Stimulated activated CD4-positive, alpha-beta T cell treated with anti-CD3 and anti-CD28 coated beads, Interleukin-1b, Interleukin-23, amount 100 ng/mL, for 48 hours (primary cell): ENCODE results near the gene CDKN2B-AS1.

Experiments
- DNase-seq: peaks from one replicate; pipeline ENCODE4 v3.0.0-alpha.2; 2020

The CDKN2B-AS1 gene

DNA sequence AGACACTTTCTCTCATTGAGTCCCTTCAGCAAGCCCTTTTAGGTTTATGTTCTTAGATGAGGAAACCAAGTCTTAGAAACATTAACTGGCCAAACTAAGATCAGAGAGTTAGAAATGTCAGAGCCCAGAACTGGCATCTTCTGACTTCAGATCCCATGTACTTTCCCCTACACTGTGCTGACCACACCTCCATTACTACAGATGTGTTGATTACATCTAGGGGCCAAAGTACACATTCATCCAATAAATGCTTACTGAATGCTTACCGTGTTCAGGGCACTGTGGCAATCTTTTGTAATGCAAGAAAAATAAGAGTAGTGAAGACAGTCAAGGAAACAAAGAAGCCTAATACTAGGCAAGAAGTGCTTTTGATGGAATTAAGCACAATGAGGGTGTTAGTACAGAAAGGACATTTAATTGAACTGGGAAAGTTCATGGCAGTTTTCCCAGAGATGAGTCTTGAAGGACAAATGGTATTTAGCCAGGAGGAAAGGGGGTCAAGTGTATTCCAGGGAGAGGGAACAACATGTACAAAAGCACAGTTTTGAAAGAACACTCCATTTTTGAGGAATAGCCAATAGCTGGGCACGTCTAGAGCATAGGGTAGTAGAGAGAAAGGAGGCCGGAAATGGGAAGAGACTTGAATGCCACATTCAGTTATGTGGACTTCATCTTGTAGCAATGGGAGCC lies 104.2 kb downstream of the CDKN2B-AS1 start:
- no peak for DNase-seq

DNA sequence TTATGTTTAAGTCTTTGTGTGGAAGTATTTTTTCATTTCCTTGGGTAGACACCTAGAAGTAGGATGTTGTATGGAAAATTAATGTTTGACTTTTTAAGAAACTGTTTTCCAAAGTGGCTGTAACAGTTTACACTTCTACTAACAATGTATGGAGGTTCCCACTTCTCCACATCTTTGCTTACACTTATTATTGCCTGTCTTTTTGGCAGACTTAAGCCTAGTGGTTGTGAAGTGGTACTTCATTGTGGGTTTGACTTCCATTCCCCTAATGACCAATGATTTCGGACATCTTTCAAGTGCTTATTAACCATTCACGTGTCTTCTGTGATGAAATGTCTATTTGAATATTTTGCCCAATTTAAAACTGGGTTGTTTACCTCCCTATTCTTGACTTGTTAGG lies 106.0 kb downstream of the CDKN2B-AS1 start:
- no peak for DNase-seq

DNA sequence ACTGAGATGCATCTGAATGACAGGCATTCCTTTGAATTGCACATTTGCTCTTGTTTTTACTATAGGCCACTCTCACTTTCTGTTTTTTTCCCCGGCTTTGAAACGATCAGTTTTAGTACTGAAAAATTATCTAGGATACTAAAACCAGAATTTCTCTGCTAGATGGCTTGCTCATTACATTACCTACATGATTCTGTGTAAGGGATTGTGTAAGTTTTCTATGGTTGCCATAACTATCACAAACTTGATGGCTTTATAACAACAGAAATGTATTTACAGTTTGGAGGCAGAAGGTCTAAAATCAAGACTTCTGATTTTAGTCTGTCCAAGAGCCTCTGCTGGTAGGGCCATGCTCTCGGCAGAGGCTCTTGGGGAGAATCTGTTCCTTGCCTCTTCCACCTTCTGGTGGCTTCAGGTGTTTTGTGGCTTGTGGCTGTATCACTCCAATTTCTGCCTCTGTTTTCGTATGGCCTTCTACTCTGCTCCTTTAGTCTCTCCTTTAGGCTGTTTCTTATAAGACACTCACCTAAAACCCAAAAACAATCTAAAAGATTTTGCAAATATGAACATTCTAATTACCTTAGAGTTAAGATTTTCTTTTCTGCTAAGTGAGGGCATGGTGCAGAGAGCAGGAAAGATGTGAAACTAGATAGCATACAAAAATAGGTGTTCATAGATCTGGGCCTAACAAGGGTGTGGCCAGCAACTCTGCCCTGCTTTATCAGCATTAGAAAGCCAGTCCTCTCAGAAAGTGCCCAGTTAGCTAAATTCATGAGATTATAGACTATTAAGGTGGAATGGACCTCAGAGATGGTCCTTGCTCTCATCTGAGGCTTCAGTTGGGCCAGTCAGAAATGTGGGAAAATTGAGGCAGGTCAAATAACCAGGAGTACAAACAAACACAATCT lies 107.8 kb downstream of the CDKN2B-AS1 start:
- DNase-seq = no peak

DNA sequence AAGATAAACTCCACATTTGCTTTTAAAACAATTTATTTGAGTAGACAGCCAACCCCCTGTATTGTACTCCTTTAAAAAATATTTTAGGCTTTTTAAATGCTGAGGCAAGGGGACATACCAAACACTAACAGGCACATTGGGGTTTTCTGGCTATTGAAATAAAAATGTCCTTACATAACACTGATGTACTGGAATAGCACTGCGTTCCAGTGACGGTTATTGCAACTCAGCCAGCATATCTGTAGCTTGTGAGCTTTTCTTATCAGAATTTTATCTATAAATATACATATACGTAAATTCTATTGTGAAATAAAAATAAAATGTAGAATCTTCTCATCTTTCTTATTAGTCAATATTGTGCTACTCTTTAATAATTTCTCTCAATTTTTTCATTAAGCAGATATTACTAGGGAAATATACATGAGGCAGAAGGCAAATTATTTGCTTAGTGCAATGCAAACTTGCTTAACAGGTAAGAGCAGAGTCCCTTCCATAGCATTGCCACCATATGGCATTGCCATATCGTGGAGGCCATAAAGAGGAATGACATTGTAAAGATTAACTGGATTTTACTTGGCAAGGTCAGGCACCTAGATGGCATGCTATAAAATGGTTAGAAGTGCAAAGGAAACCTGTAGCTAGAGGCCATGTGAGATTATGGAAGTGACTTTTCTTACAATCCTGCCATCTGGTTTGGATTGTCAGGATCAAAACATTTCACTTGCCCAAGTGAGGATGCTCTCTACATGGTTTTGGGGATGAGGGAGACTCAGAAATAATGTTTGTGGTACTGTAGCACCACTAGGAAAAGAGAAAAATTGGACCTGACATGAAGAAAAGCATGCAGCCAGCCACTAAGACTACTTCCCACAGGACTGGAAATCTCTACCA lies 109.3 kb downstream of the CDKN2B-AS1 start:
- DNase-seq = no peak

DNA sequence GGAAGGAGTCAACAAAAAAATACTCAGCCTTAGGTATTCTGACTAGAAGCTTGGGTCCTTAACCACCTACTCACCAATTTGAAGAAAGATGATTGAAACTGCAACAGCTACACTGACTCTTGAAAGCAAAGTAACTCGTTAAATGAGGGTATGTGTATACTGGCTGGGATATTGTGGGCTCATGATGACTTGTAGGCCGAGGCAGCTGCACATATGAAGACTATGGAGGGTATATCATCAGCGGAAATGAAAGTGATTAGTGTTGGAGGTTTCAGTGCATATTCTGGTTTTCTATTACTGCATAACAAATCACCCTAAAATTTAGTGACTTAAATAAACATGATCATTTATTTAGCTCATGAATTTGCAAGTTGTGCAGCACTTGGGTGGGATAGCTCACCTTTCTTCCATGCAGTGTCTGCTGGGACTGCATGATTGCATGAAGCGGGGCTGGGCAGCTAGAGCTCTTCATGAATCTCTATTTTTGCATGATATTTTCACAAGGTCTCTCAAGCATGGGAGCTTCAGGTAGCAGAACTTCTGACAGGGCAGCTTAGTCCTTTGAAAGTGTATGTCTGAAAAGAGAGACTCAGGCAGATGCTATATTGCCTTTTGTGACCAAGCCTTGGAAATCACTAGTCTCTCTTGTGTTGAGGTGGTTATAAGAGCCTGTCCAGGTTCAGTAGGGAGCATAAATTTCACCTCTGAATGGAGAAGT lies 110.6 kb downstream of the CDKN2B-AS1 start:
- peak; percentile 27 for DNase-seq

DNA sequence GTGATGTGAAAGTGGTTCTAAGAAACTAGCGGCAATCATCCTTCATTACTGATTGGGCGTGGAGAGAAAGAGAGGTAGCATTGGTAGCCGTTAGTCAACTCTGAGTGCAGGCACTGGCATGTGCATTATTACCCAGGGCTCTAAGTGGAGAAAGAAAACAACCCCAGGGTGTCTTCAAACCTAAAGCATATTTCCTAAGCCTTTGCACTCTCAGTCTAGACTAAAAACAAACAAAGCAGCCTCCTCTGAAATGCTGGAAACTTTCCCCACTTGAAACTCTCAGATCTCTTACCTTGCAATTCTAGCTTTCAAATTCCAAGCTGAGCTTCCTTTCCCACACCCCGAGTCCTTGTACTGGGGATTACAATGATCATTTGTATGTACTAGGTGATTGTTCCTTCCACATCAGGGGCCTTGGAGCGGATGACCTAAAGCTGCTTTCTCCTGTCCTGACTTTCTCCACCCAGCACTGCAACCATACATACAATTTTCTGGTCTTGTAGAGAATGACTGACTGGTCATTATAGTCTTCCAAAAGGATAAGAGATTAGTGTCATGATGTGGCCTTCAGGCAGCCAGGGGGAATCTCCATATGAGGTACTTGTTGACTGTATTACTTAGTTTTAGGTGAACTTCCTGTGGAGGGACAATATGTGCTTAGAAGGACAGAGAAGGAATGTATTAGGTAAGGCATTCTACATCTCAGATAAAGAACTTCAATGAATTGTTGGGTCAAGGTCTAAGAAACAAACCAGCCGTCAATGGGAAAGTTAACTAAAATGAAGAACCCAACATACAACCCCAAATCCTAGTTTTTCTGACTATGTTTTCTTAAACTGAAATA lies 112.8 kb downstream of the CDKN2B-AS1 start:
- no peak for DNase-seq

DNA sequence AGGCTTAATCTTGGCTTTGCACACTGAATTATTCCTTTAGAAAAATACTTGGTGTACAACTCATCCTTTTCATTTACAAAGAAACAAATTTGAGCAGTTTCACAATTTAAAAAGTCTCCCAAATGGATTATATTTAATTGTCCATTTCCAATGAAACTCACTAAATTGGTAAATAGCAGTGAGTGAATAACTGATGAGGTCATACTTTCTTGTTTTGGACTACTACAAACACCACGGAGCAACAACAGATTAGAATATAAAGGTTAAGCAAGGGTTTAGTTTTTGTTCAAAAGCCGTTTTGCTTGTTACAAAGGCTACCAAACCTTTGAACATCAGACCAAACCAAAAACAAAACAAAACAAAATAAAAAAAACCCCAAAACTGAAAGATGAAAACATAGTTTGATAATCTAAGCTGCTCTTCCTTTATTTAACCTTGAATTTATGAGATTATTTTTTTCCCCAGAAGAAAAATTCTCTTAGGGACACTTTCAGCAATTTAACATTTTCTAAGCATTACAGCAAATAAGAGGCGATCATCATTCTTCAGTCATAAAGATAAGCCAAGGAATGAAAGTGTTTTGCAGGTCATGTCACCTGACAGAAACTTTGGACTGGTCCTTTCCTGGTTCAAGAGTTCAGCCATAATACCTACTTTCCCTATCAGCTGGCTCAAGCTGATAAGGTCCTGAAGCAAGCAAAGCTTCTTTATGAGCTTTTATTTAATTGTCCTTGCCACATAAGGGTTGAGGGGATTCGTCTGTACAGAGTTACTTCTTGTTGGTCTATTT lies 114.2 kb downstream of the CDKN2B-AS1 start:
- DNase-seq = no peak

DNA sequence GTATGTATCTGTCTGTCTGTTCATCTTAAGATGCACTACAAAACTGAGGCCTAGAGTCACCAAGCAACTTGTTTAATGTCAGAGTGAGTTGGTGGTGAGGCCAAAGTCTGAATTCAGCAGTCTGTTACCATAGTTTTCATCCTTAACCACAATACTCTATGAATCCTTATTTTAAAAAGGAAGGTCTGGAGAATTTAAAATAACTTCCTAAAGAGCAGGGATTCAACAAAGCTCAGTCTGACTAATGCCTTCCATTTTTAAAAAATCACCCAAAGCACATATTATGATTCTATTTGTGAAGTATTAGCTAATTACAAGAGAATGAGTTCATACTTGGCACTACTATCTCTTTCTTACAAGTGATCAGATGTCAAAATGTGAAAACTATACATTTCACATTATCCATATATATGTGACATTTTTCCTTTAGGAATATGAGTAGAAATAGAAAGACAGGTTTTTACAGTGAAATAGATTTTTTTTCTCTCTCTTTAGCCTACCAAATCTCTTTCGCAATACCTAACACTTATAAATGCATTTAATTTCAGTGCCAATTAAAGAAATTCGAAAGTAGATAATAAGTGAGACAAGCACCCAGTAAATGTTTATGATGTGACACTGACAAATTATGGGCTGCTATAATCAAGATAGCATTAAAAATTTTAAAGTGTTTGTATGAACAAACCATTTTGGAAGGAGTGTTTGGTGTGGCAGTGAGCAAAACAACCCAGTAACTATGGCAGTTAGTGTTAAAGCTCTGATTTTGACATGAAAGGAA lies 116.8 kb downstream of the CDKN2B-AS1 start:
- no peak for DNase-seq

DNA sequence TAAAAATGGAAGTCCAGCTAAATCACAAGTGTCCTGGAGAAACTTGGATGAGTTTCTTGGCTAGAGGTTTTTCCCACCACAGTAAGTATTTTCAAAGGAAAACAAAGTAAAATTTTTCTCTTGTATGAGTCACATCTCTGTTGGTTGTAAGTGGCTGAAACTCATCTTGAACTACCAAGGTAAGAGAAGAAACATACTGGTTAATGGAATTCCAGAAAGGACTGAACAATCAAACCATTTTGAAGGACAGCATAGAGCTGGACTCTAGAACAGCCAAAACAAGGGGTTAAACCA lies 117.3 kb downstream of the CDKN2B-AS1 start:
- no peak for DNase-seq

DNA sequence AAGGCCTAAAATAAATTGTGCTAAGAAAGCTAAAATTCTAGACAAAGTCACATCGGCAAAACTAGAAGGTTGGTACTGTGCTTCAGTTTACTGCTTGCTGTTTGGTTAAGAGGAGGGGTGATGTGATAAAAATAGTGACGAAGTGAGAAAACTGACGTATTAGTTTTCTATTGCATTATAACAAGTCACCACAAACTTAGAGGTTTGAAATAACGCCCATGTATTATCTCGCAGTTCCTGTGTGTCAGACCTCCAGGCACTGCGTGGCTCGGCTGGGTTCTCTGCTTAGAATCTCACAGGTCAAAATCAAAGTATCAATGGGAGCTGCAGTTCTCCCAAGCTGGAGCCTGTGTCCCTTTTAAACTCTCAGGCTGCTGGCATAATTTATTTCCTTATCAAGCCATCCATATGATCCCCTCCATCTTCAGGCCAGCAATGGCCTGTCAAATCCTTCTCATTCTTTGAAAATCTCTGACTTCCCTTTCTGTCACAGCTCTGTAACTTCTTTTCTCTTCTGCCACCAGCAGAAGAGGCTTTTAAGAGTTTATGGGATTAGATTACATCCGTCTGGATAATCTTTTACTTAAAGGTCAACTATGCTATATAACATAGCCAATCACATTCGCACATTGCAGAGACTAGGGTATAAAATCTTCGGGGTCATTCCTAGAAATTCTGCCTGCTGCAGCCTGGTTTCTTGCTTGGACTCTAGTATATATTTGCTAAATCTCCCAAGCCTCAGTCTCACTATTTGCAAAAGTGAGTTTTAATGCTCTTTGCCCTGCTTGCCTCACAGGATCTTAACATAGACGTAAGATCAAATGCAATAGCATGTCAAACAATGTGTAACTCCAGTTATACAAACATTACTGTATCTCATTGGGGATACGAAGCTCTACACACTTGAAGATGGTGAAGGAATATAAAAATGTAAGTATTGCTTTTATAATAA lies 118.6 kb downstream of the CDKN2B-AS1 start:
- DNase-seq = no peak

DNA sequence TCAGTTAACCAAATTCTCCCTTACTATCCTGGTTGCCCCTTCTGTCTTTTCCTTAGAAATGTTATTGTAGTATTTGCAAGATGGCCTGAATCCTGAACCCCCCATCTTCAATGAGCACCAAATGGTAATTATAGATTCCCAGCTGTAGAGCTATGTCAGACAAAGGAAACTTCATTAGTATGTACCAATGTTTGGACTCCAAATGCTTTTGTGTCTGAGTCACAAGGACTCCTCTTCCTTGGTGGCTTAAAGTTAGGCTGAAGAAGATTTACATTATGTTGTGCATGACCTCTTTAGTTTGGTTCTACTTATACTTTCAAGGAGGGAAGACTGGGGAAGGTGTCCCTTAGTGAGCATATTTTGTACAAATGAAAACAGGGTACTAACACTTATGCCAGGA lies 120.4 kb downstream of the CDKN2B-AS1 start:
- DNase-seq = no peak

DNA sequence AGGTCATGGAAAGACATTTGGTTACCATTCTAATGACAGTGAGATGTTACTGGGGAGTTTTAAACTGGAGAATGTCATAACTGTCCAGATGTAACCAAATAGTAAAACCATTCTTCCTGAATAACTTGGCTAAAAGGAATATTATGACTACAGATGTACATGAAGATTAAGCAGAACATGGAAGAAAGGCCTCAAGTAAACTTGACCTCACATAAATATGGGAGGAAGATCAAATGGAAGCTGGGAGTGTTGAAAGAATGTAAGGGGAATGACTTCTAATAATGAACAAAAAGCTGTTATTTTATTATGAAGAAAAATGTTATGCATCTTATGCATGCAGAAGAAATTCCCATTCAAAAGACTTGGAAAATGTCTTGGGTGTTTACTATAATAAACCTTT lies 122.2 kb downstream of the CDKN2B-AS1 start:
- no peak for DNase-seq

DNA sequence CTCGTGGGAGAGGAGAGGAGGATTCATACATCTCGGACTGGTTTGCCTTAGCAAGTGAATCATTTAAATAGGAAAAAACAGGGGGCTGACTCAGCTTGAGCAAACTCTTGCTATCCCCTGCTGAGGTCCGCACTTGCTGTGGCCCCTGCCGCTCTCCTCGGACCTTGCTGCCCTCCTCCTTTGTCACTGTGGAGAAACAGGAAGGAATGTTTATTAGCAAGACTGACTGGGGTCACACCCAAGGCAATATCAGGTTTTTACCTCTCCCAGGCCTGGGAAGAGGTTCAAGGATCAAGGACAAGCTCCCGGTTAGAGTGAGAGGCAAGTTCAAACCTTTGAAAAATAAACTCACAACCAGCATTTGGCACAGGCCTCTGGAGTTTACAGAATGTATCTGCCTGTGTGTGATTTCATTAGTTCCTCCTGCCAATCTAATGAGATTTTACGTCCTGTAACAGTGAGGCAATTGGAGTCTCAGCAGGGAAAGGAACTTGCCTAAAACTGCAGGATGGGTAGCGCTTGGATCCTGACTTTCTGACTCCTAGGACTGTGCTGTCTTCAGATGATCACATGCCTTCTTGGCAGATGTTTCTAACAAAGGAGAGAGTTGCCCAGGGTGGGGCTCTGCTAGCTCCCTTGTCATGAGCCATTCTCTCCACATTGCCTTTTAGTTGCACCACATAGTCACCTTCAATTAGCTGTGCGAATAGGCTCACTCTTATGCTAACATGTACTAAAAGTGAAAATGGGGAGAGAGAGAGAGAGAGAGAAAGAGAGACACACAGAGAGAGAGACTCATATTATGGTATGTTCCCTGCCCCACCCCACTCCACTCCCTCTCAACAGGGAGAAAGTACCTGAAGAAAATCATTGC lies 123.2 kb downstream of the CDKN2B-AS1 start:
- DNase-seq = no peak

DNA sequence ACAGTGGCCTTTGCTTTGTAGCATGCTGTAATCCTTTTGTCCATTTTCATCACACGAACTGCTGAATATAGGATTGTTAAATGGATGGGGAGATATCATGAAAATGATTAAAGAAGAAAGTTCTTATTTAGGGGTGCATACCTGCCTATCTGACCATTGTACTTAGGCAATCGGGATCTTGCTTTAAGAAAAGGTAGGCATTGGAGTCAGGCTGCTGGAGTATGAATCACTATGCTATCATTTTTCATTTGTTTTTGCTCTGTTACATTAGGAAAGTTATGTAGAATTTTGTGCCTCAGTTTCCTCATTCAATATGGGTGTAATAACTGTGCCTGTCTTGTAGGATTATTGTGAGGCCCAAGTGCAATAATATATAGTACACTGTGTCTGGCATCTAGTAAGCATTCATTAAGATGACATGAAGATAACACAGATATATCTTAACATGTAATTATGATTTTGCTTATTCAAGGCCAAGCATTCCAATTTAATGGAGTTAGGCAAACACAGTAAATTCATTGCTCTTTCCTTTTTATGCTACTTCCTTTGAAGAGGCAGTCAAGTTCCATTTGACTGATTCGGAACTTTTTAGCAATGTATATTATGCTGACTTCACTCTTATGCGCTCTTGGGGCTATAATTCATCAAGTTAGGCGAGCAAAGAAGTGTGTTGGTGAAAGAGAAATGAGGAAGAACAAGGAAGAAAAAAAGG lies 124.4 kb downstream of the CDKN2B-AS1 start:
- no peak for DNase-seq

DNA sequence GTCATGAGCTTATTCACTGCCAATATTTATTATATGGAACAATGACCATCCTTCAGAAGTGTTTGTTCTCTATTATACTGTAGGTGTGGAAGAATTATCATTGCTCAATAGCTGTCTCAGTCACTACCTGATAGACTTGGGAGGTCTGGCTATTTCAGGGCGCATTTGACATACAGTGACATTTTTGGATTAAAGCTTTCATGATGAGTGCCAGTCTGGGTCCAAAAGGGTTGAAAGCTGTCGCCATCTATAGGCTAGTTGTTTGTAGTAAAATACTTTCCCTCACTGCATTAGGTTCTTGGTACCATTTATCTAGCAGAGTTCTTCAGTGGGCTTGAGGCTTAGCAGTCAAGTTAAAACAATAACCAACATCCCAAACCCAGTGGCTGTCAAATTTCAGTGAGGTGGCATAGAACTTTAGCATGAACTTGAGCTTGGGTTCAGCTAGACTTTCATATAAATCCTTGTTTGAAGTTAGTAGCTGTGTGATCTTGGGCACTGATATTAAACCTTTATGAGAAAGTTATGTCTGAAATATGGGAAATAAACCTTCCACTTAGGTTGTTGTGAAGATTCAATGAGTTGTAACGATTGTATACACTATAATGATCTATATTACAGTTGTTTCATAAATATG lies 125.0 kb downstream of the CDKN2B-AS1 start:
- no peak for DNase-seq

DNA sequence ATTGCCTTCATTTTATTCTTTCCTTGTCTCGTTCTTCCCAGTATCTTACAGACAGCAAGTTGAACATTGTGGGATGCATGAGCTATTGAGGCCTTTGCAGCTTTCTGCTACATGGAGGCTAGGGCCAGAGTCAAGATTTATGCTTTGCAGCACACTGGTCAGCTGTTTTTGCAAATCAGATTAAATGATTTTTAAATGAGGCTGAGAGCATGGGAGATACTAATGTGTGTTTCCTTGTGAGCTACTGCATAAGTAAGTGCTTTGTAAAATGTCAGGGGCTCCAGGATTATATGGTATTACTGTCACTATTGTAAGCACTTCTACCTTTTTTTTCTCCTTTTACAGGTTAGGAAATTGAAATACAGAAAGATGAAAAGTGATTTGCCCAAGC lies 125.6 kb downstream of the CDKN2B-AS1 start:
- no peak for DNase-seq

DNA sequence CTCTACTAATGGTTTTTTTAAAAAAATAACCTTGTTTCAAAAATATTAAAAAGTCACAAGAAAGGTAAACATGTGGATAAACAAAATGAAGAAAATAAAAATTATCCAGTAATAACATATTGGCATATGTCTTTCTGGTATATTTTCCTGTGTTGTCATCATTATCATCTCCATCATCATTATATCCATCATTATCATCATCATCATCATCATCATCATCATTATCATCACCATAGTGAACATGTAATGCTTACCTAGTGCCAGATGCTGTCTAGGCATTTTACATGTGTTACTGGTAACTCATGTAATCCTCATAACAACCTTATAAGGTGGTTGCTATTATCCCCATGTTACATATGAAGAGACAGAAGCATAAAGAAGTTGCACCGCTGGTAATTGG lies 126.0 kb downstream of the CDKN2B-AS1 start:
- DNase-seq = no peak
